Measurements from ENCODE around the gene LTA.

Gene LTA

GRCh38 chr6:31543639-31544038 is 28.4 kb upstream of the LTA start:
- DNase-seq: no peak

GRCh38 chr6:31544676-31545075 is 27.4 kb upstream of the LTA start:
- no peak for DNase-seq

- DNase-seq: no peak
Measured at GRCh38 chr6:31545291-31545690, 26.8 kb upstream of the LTA start.

GRCh38 chr6:31546339-31546957 is 25.6 kb upstream of the LTA start, which contains the start of gene ATP6V1G2:
Gene ATP6V1G2, minus strand, starts transcription at chr6:31546608. Its CDS starts 49 bp downstream, at chr6:31546559.
- DNase-seq: peak; percentile 94

- DNase-seq: peak; percentile 96
Measured at GRCh38 chr6:31546958-31547726, 24.9 kb upstream of the LTA start, which contains the start of gene NFKBIL1. Gene NFKBIL1, plus strand, starts transcription at chr6:31547608. Its CDS starts 87 bp downstream, at chr6:31547695.

- no peak for DNase-seq
Measured at GRCh38 chr6:31547727-31548543, 24.2 kb upstream of the LTA start.

GRCh38 chr6:31548544-31548873 is 23.6 kb upstream of the LTA start:
- DNase-seq: no peak

GRCh38 chr6:31551371-31551770 is 20.7 kb upstream of the LTA start:
- DNase-seq: peak; percentile 74

GRCh38 chr6:31556307-31556706 is 15.8 kb upstream of the LTA start:
- no peak for DNase-seq

GRCh38 chr6:31557443-31558317 is 14.4 kb upstream of the LTA start:
- no peak for DNase-seq

GRCh38 chr6:31558318-31558625 is 13.8 kb upstream of the LTA start:
- DNase-seq: no peak

- peak; percentile 87 for DNase-seq
Measured at GRCh38 chr6:31558631-31559500, 13.2 kb upstream of the LTA start.

GRCh38 chr6:31559606-31559957 is 12.5 kb upstream of the LTA start:
- no peak for DNase-seq

GRCh38 chr6:31559958-31560696 is 12.0 kb upstream of the LTA start:
- DNase-seq: peak; percentile 74

GRCh38 chr6:31560697-31561058 is 11.4 kb upstream of the LTA start:
- DNase-seq: no peak

- DNase-seq: peak; percentile 55
Measured at GRCh38 chr6:31567531-31568370, 4.3 kb upstream of the LTA start.

- peak; percentile 81 for DNase-seq
Measured at GRCh38 chr6:31568537-31568961, 3.5 kb upstream of the LTA start.

- DNase-seq: no peak
Measured at GRCh38 chr6:31569861-31570536, 2.1 kb upstream of the LTA start.

Measured in stimulated activated CD4-positive, alpha-beta T cell treated with anti-CD3 and anti-CD28 coated beads, Interleukin-15, amount 100 ng/mL, for 24 hours (primary cell).